Measurements from ENCODE around the gene SLC25A44.
"Not testable (repeated sequence)": the region's sequence is repeated elsewhere in the genome, so short reads cannot be mapped to it uniquely, and the experiment has no call there.

- not testable (repeated sequence) for TF ChIP-seq CHD2 (IDR thresholded peaks at IDR 0.05; ENCODE audit: low read length); RBBP5 (IDR thresholded peaks at IDR 0.05; ENCODE audit: borderline replicate concordance, low read depth, low read length); POLR2A (IDR thresholded peaks at IDR 0.05; ENCODE audit: control extremely low read depth in 1 of 2, low read depth in 2 of 2, low read length in 2 of 2); ZNF274 (IDR thresholded peaks at IDR 0.05; ENCODE audit: borderline replicate concordance, extremely low read depth, low read length); CTCF (IDR thresholded peaks at IDR 0.05; ENCODE audit: control extremely low read depth in 1 of 3, insufficient read depth in 1 of 3, low read depth in 1 of 3, low read length in 3 of 3); SIN3A (conservative IDR thresholded peaks at IDR 0.05 in 1 of 2, IDR thresholded peaks at IDR 0.05 in 1 of 2; ENCODE audit: low read depth in 1 of 2, low read length in 2 of 2); CBX8 (IDR thresholded peaks at IDR 0.05; ENCODE audit: borderline replicate concordance, low read depth, low read length); CHD1 (IDR thresholded peaks at IDR 0.05; ENCODE audit: low read depth, low read length); SIRT6 (IDR thresholded peaks at IDR 0.05; ENCODE audit: low read length); EP300 (IDR thresholded peaks at IDR 0.05; ENCODE audit: borderline replicate concordance in 1 of 2, low read depth in 2 of 2, low read length in 2 of 2); KDM5A (IDR thresholded peaks at IDR 0.05; ENCODE audit: low read length); JUN (IDR thresholded peaks at IDR 0.05; ENCODE audit: low read depth, low read length)
Observed at GRCh38 chr1:156182010-156182779, 11.7 kb upstream of the SLC25A44 start.
